Endothelial cell of umbilical vein (primary cell): ENCODE results near the gene SLC35B4. TPM values are rescaled to one million over a fixed set of nuclear protein-coding genes. Genes with fewer than 3 reads are reported as not detected.

Source experiments
- BruUV-seq: library from RNA; stranded (reverse); fragments of 400-500 nt; replicated peaks from 2 replicates; lab custom pipeline; 2021; lab: Mats Ljungman, UMichigan
- CTCF ChIA-PET: fragments of 300-600, 350-600 bp; sonication (Branson Sonifier 250); formaldehyde crosslinking; loops from one replicate; lab custom pipeline; 2021; ENCODE audit warnings: antibody characterized with exemption, inconsistent platforms; lab: Charles Lee
- POLR2A ChIA-PET: fragments of 300-600, 350-600 bp; sonication (Branson Sonifier 250); formaldehyde crosslinking; loops from one replicate; lab custom pipeline; 2021; ENCODE audit warnings: antibody characterized with exemption, inconsistent platforms; lab: Charles Lee
- DNase-seq: peaks from one replicate; pipeline ENCODE4 v3.0.0-alpha.2; 2011; ENCODE audit warnings: low read depth, low spot score
- FAIRE-seq: peaks from 2 replicates; lab custom pipeline; 2011; peaks lifted over from hg19 to GRCh38; lab: Jason Lieb, UNC
- H2AFZ ChIP-seq: 2 replicates; pipeline ENCODE4 v1.6.0; 2012; ENCODE audit warnings: low read depth, low read length, control low read depth, inconsistent platforms
- H3K27ac ChIP-seq: 2 replicates; pipeline ENCODE4 v1.5.1; 2011; ENCODE audit warnings: low read depth, mild to moderate bottlenecking, control low read depth, low read length, moderate library complexity; ENCODE audit not compliant: insufficient read depth
- H3K27me3 ChIP-seq, 2 experiments: 2 replicates each; pipeline versions ENCODE4 v1.6.0 to v1.6.1; 2011; ENCODE audit warnings: low read length in 2 of 2, mixed read lengths in 1 of 2; ENCODE audit not compliant: control insufficient read depth in 2 of 2, insufficient read depth in 2 of 2
- H3K36me3 ChIP-seq, 2 experiments: 2 replicates in 1 of 2; 3 replicates in 1 of 2; pipeline ENCODE4 v1.5.1; 2011; ENCODE audit warnings: low read length in 2 of 2, mild to moderate bottlenecking in 1 of 2, moderate library complexity in 1 of 2; ENCODE audit not compliant: control insufficient read depth in 2 of 2, insufficient read depth in 2 of 2; ENCODE audit errors: extremely low read depth in 1 of 2
- H3K4me1 ChIP-seq: 3 replicates; pipeline ENCODE4 v1.5.1; 2011; ENCODE audit warnings: mild to moderate bottlenecking, low read length; ENCODE audit not compliant: control insufficient read depth, insufficient read depth; ENCODE audit errors: extremely low read depth
- H3K4me2 ChIP-seq: 2 replicates; pipeline ENCODE4 v1.6.1; 2011; ENCODE audit warnings: low read length, control low read depth, mixed read lengths; ENCODE audit not compliant: insufficient read depth
- H3K4me3 ChIP-seq, 3 experiments: fragments of 200-600 bp in 1 of 3; sonication (generic), shearing (Covaris generic) in 1 of 3; replicated peaks in 1 of 3; 2 replicates each; pipeline ENCODE4 v1.5.1; 2011 to 2016; ENCODE audit warnings: control low read depth in 3 of 3, low read length in 3 of 3, mild to moderate bottlenecking in 2 of 3, inconsistent platforms in 1 of 3, low read depth in 1 of 3, moderate library complexity in 1 of 3; ENCODE audit not compliant: insufficient read depth in 1 of 3
- H3K79me2 ChIP-seq: 2 replicates; pipeline ENCODE4 v1.6.0; 2012; ENCODE audit warnings: low read length, inconsistent platforms; ENCODE audit not compliant: control insufficient read depth, insufficient read depth
- H3K9ac ChIP-seq: replicated peaks from 2 replicates; pipeline ENCODE3; 2011; ENCODE audit warnings: low read length, control low read depth; ENCODE audit not compliant: insufficient read depth; ENCODE audit errors: extremely low read depth
- H3K9me1 ChIP-seq: replicated peaks from 3 replicates; pipeline ENCODE4 v1.6.0; 2011; ENCODE audit warnings: mild to moderate bottlenecking, low read length; ENCODE audit not compliant: control insufficient read depth, insufficient read depth; ENCODE audit errors: extremely low read depth
- H3K9me3 ChIP-seq: replicated peaks from 2 replicates; pipeline ENCODE4 v1.5.1; 2012; ENCODE audit warnings: low read length, inconsistent platforms; ENCODE audit not compliant: control insufficient read depth, insufficient read depth
- H4K20me1 ChIP-seq: replicated peaks from 2 replicates; pipeline ENCODE3; 2011; ENCODE audit warnings: mild to moderate bottlenecking, low read length; ENCODE audit not compliant: control insufficient read depth, insufficient read depth; ENCODE audit errors: extremely low read depth
- EZH2 ChIP-seq: IDR thresholded peaks from 2 replicates; pipeline ENCODE4 v1.6.1; 2012; ENCODE audit warnings: borderline replicate concordance, low read depth, mild to moderate bottlenecking, moderate library complexity, low read length, inconsistent platforms; ENCODE audit not compliant: severe bottlenecking
- FOS ChIP-seq: IDR thresholded peaks from 2 replicates; pipeline ENCODE4 v1.6.1; 2011; ENCODE audit warnings: mild to moderate bottlenecking, low read length, moderate library complexity, borderline replicate concordance; ENCODE audit not compliant: insufficient read depth
- GATA2 ChIP-seq: IDR thresholded peaks from 2 replicates; pipeline ENCODE4 v1.7.0; 2011; ENCODE audit warnings: low read depth, mild to moderate bottlenecking, moderate library complexity, mixed read lengths, low read length; ENCODE audit not compliant: insufficient read length, insufficient read depth
- JUN ChIP-seq: IDR thresholded peaks from 2 replicates; pipeline ENCODE4 v1.6.1; 2011; ENCODE audit warnings: borderline replicate concordance, low read depth; ENCODE audit not compliant: insufficient read length, insufficient read depth
- MYC ChIP-seq: IDR thresholded peaks from one replicate; pipeline ENCODE4 v1.6.1; 2011; ENCODE audit warnings: mild to moderate bottlenecking, low read depth, low read length
- POLR2A ChIP-seq: IDR thresholded peaks from 2 replicates; pipeline ENCODE4 v1.6.1; 2012; ENCODE audit warnings: low read depth, mild to moderate bottlenecking, control low read depth, low read length
- POLR2AphosphoS5 ChIP-seq: IDR thresholded peaks from 2 replicates; pipeline ENCODE4 v1.6.1; 2012; ENCODE audit warnings: low read depth, mild to moderate bottlenecking, control low read depth, low read length, moderate library complexity; ENCODE audit not compliant: insufficient read depth
- dilution Hi-C: fragments of 300-500 bp; cut with MboI; formaldehyde crosslinking; loops from one replicate; pipeline ENCODE4 v1.15.0; 2019; ENCODE audit warnings: low sequenced_read_pairs; ENCODE audit not compliant: extremely low pct_ligation_motif_present
- intact Hi-C: fragments of 100-400 bp; cut with micrococcal nuclease; formaldehyde crosslinking; loops from one replicate; pipeline ENCODE4 v1.10.0; 2022
- polyA plus RNA-seq, 4 experiments: library from polyadenylated mRNA; depleted of rRNA in 3 of 4; stranded (reverse) in 3 of 4; unstranded in 1 of 4; fragments of >200 nt; gene quantifications; 2 replicates each; pipeline versions ENCODE4 v1.2.1 to v1.2.3, GENCODE V29; 2011 to 2012; ENCODE audit warnings: missing spikeins in 1 of 4
- total RNA-seq: library from RNA; stranded (reverse); gene quantifications from 2 replicates; pipeline ENCODE4 v1.2.3, GENCODE V29; 2021
- TF ChIP-seq, protein P1 (sequence below): IDR thresholded peaks from 2 replicates; pipeline ENCODE4 v1.6.1; 2011; ENCODE audit not compliant: insufficient read depth, insufficient read length
- TF ChIP-seq, protein P2 (sequence below), 2 donors: IDR thresholded peaks; 1 replicate in 1 of 2; 2 replicates in 1 of 2; pipeline ENCODE4 v1.5.1; 2011; ENCODE audit warnings: low read length in 2 of 2, mild to moderate bottlenecking in 2 of 2, moderate library complexity in 2 of 2, control low read depth in 1 of 2, inconsistent platforms in 1 of 2, low read depth in 1 of 2; ENCODE audit not compliant: insufficient read depth in 1 of 2; ENCODE audit errors: extremely low read depth in 1 of 2

SLC35B4 gene
- total and polyA plus RNA-seq, 2 donors (not counting 3 experiments of a cell fraction or from before 2014, with no cell fraction given), result 17.5 to 20.2 TPM

DNA sequence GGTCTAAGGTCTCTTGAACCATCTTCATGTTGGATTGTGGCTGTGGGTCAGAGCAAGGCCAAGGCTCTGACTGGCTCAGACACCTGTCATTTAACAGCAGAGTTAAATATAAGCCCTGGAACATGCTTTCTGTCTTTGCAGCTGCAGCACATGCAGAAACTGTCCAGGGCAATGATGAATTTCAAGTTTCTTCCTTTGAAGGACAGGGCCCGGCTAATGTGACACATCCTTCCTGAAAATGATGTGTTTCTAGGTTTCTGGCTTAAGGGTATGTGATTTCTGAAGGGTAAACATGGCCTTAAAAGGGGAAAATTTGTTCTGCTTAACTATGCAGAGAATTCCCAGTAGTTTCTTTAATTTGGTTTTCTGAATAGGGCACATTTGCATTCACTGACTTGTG lies 34.0 kb upstream of the SLC35B4 start:
- no peaks in the 10 kb centered on the region for H3K36me3 ChIP-seq
- no peak for FAIRE-seq
- no peak overlapping the region for H3K27ac ChIP-seq
- H3K9me1 ChIP-seq, result no peaks in the 10 kb centered on the region
- no peaks in the 10 kb centered on the region for H4K20me1 ChIP-seq
- H3K4me1 ChIP-seq, result no peaks in the 10 kb centered on the region
- POLR2A ChIA-PET, result no interaction called here
- no TSS peak for BruUV-seq
- no peak overlapping the region for H2AFZ ChIP-seq
- no peaks in the 10 kb centered on the region for H3K79me2 ChIP-seq
- H3K4me2 ChIP-seq, result no peak overlapping the region
- dilution Hi-C loops, result no loop called here
- no peak for DNase-seq
- peaks cover 3 to 9% of the 10 kb centered on the region in 2 experiments for H3K27me3 ChIP-seq
- TF ChIP-seq, protein P1, sequence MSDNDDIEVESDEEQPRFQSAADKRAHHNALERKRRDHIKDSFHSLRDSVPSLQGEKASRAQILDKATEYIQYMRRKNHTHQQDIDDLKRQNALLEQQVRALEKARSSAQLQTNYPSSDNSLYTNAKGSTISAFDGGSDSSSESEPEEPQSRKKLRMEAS, result no peak
- TF ChIP-seq, protein P2, sequence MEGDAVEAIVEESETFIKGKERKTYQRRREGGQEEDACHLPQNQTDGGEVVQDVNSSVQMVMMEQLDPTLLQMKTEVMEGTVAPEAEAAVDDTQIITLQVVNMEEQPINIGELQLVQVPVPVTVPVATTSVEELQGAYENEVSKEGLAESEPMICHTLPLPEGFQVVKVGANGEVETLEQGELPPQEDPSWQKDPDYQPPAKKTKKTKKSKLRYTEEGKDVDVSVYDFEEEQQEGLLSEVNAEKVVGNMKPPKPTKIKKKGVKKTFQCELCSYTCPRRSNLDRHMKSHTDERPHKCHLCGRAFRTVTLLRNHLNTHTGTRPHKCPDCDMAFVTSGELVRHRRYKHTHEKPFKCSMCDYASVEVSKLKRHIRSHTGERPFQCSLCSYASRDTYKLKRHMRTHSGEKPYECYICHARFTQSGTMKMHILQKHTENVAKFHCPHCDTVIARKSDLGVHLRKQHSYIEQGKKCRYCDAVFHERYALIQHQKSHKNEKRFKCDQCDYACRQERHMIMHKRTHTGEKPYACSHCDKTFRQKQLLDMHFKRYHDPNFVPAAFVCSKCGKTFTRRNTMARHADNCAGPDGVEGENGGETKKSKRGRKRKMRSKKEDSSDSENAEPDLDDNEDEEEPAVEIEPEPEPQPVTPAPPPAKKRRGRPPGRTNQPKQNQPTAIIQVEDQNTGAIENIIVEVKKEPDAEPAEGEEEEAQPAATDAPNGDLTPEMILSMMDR (IDR thresholded peaks at IDR 0.05; ENCODE audit: extremely low read depth in 1 of 2, insufficient read depth in 1 of 2, low read depth in 1 of 2, low read length in 2 of 2), result no peak
- TF ChIP-seq FOS, result no peak
- no peak for TF ChIP-seq POLR2A
- no peak for TF ChIP-seq EZH2
- TF ChIP-seq POLR2AphosphoS5, result no peak
- TF ChIP-seq GATA2, result no peak
- no peak for TF ChIP-seq MYC
- no peak for TF ChIP-seq JUN
- H3K4me3 ChIP-seq, result no peak overlapping the region
- no peak overlapping the region for H3K9ac ChIP-seq
- CTCF ChIA-PET, result no interaction called here
- intact Hi-C loops, result loop anchor here (10.0 kb wide), 1 partner anchor 206 kb away; no protein-coding TSS in a partner anchor
- H3K9me3 ChIP-seq, result no peaks in the 10 kb centered on the region
